ENCODE results near the gene CHN2.
A peak's percentile ranks its signal among the peaks of the same experiment; 100 is the strongest.

CHN2 gene

DNA sequence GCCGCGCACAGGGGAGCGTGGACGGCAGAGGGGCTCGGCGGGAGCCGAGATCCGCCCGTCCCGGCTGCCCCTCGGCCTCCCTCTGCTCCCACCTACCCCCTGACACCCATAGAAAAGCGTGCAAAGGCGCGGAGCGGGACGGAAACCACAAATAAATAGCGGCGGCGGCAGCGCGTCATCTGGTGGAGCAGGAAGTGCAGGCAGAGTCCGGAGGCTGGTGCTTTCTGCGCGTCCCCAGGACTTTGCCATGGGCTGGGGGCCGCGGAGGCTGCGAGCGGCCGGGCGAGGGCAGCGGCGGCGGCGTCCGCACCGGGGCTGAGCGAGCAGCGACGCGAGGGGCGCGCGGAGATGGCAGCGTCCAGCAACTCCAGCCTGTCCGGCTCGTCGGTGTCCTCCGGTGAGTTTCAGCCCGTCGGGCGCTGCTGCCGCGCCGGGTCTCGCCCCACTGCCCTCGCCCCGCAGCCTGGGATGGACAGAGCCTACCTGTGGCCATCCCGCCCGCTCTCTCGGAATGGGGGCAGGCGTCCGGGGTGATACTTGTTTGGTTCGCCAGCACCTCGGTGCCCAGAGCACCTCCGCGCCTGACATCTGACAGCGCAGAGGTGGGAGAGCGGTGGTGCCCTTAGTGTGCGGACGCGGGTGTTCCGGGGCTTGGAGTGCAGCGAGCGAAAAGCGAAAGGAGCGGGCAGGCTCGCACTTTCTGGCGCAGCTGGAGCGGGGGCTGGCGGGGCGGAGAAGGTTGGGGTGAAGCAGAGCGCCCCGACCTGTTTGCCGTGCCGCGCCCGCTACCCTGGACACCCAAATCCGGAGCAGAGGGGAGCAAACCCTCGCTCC, at the start of gene CHN2:
CHN2 (plus strand) TSS at position 182 of the 834 bp plus-strand sequence.
- peak; percentile 25 to 28 for DNase-seq

DNA sequence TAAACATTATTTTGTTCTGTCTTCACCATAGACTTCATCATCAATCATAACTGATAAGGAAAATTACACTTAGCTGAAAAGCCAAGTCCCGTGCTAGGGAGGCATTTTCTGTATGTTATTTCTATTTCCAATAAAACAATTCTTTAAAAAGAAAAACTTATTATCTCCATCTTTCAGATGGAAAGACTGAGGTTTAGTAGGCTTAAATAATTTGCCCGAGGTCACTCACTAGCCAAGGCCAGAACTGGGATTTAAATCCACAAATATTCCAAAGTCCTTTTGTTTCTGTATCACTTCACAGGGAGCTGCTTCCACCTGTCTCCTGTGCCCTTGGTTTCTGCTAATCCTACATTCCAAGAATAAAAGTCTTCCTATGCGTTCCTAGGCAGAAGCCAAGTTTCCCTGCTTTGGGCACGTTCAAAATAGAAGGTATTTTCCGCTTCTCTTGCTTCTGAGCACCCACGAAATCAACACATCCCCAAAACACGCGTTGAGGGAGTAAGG, 49.0 kb upstream of the CHN2 start:
- no peak for DNase-seq

DNA sequence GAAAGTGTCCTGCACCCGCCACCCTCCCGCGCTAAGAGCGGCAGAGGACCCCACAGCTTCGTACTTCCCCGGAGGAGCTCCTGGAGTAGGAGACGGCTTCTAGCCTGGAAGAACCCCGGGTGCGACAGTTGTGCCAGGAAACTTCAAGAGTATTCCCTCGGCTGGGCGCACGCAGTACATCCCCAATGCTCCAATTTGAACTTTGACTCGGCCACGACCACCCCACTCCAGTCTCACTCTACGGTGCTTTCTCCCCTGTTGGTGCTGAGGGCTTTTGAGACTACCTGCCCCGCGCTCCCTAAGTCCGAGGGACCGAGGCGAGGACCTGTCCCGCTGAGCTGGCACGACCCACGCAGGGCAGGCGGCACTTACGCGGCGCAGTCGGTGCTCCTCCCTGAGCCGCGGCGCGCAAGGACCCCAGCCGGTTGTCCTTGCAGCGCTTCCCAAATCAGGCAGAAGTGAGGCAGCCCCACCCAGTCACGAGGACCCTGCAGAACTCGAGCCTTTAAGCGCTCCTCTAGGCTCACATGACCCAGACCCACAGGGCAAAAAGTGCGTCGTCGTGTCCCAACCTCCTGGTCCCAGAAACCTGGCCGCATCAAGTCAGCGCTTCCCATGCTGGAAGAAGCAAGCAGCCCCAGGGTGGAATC, 48.4 kb upstream of the CHN2 start, which contains the start of gene CPVL:
CPVL (minus strand) TSS at position 481 of the 650 bp plus-strand sequence. CDS start 25,476 bp downstream, outside the sequence.
- DNase-seq: no peak

DNA sequence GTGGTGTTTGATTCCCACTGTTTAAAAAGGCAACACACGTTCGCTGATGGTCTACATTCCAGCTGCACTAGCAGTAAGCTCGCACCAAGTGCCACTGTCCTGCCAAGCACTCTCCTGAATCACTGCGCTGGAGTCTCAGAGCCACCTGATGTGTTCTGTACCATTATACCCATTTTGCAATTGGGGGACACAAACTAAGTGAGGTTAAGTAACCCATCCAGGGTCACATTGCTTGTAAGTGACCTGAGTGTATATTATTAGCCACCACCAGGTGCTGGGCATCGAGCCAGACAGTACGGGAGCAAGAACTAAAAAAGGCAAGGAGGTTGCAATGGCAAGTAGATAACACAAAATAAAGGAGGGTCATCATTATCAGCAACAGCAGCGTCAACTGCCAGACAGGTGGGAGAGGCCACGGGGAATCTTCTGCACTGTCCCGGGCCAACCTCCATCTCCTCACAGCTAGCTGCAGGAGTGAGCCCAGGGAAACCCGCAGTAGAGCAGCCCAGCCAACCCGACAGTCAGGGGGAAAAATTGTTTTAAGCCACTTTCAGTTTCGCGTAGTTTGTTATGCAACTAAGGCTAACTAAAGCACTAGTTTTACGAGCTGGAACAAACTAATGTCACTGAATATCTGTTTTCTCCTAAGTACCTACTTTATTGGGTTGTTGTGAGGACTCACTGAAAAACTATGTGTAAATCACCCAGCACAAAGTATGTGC, 47.5 kb upstream of the CHN2 start:
- DNase-seq: no peak

DNA sequence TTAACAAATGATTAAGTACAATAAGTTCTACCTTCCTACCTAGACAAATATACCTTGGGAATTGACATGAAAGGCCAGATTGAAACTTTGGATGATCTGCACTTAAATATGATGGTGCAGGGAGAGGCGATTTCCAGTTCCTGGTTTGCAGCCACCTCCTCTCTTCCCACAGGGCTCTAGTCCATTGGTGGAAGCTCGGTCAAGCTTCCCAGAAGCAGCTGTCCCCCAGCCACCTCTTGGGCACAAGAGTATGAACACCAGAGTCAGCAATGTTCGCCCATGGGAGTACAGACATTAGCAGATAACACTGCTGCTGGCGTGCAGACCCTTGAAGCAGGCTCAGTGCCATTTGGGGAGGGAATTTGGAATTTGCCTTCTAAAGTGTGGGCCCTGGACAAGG, 46.8 kb upstream of the CHN2 start:
- no peak for DNase-seq

DNA sequence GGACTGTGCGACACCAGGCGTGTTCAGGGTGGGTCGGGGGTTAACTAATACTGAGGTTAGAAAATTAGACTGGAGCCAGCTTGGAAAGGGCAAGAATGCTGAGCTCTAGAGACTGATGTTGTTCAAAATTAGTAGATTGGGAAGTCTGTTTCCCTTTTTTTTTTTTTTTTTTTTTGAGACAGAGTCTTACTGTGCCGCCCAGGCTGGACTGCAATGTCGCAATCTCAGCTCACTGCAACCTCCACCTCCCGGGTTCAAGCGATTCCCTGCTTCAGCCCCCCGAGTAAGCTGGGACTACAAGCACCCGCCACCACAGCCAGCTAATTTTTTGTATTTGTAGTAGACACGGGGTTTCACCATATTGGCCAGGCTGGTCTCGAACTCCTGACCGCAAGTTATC, 45.5 kb upstream of the CHN2 start:
- no peak for DNase-seq

DNA sequence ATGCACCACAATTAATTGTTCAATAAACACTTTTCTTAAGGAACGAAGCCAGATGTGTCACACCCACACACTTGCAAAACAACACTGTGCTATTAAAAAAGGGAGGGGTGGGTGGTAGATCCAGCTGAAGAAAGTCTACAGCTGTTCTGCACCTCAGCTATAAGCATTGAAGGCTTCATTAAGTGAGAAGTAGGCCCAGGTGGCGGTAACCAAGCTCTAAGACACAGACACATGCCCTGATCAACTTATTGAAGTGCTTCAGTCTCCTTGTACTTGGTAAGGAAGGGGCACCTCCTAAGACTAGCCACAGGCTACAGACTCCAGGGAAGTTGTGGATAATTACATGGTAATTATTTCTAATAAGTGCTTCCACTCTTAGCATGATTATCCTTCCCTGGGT, 43.7 kb upstream of the CHN2 start:
- no peak for DNase-seq

DNA sequence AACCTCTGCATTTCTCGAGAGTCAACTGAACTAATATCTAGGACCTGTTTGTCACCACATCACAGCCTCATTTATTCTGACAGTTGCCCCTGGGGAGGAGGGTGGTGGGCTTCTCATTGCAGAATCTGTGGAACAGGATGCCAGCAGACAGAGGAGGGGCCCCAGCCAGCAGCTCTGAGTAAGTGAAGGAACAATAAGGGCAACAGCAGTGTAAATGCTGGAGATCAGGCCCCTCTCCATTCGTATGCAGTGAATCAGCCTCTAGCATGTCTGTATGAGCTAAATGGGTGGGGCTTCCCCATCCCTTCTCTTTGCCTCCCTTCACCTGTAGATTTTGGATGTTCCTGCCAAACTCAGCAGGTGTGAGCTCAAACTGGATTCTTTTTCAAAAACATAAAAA, 40.5 kb upstream of the CHN2 start:
- no peak for DNase-seq

DNA sequence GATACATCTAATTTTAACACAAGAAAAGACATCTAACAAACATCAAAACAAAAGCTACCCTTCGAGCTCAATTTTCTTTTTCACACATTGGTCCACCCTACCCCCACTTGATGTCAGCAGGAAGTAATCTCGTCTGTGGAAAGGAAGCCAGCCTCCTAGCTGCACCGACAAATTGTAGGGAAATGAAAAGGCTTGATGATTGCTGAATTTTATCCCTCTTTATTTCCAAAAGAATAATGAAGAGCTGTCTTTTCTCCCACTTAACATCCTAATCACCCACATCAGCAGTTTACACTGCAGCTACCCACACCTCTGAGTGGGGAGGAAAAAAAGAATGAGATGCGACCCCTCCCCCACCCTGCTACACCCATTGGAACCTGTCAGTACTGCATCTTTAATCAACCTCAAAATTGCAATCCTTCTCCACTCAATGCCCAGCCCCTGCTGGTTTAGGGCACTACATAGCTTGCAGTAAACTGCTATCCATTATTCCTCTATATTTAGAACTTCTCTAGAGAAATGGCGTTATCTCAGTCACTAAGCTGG, 37.6 kb upstream of the CHN2 start:
- DNase-seq: peak; percentile 41 to 45

DNA sequence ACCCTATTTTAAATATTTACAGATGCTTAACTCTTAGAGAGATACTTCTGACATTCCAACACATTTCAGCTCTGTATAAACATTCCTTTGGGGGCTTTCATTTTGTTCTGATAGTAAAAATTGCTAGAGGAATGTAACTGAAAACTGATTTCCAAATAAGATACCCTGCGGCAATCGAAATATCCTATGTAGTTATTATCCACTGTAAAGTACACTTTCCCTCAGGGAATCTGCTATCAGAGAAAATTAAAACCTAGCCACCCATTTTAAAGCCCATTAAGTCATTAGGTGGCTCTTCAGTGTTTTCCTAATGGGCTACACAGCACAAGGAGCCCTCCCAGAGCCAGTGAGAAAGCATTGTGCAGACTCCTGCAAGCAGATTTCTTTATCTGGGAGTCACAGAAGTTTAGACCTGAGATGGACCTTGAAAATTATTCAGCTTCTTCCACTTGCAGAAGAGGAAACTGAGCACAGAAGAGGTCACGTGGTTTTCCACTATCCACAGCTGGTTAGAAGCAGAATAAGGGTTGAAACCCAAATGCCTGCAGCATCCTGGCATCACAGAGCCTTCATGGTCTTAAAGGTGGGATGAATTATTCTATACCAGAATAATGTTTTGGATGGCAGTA, 35.7 kb upstream of the CHN2 start:
- DNase-seq: no peak

DNA sequence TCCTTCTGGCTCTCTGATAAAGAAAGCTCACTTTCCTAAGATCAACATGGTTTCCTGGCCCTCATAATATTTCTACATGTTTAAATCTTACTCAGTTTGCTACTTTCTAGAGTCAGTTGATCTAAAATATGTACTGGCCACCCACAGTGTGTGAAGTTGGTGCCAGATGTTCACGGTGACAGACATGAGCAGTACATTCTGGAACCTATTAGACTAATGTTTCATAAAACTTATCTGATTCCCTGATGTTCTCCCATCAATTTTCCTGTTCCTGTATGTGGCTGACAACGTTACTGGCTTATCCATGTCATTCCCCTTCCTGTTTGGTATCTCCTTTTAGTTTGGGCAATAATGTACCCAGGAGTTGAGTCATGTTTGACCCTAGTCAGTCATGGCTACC, 34.5 kb upstream of the CHN2 start:
- DNase-seq: no peak

DNA sequence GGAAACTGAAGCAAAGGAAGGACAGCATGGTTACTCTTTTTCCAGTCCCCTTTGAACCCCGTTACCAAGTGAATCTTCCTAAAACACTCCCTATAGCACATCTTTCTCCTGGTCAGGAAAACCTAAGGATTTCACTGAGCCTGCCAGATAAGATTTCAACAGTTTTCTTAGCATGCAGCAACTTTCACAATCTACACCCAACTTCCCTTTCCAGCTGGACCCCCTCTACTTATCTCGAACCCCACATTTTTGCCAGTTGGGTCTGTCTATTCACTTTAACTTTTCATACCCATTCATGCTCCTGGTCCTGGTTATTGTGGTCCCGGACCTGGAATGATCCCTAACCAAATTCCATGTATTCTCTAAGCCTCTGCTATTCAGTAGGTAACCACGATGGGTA, 33.3 kb upstream of the CHN2 start:
- DNase-seq: no peak

DNA sequence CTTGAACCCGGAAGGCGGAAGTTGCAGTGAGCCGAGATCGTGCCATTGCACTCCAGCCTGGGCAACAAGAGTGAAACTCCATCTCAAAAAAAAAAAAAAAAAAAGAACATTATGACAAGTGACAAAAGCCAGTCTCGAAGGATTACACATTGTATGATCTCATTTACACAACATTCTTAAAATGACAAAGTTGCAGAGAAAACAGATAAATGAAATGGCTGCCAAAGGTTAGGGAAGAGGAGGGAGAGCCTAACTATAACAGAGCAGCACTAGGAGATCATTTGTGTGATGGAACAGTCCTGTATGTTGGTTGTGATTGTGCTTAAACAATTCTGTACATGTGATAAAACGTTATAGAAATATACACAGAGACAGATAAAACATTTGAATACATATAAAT, 32.0 kb upstream of the CHN2 start:
- no peak for DNase-seq

DNA sequence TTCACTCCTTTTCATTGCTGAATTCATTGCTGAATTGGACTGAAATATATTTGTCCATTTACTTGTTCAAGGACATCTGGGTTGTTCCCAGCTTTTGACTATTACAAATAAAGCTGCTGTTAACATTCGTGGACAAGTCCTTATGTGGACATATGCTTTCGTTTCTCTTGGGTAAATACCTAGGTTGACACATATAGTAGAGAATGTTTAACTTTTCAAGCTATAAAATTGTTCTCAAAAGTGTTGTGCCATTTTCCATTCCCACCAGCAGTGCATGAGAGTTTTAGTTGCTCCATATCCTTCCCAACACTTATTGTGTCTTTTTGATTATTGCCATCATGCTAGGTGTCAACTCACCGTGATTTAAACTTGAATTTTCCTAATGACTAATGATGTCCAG, 30.7 kb upstream of the CHN2 start:
- no peak for DNase-seq

DNA sequence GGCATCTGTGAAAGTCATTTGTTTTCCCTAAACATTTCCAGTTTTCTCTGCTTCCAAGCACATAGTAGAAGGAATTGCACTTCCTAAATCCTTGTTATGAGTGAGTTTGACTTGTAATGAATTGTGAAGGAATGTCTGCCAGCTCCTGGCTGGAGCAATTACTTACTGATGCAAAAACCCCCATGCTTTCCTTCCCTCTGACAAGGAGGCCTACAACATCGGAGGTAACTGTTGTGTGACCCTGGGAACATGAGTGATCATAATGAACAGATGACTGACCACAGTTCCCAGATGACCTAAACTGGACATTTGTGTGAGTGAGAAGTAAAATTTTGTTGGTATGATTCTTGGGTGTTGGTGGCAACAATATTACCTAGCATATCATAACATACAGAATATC, 26.9 kb upstream of the CHN2 start:
- DNase-seq: no peak

DNA sequence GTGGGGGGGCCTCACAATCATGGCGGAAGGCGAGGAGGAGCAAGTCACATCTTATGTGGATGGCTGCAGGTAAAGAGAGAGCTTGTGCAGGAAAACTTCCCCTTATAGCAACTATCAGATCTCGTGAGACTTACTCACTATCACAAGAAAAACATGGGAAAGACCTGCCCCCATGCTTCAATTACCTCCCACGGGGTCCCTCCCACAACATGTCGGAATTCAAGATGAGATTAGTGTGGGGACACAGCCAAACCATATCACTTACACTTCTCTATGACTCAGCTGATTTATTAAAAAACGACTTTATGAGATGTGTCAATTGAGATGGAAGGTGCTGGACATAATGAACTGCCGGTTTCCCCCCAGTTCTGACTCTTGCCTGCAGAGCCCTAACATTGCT, 23.8 kb upstream of the CHN2 start:
- DNase-seq: no peak

DNA sequence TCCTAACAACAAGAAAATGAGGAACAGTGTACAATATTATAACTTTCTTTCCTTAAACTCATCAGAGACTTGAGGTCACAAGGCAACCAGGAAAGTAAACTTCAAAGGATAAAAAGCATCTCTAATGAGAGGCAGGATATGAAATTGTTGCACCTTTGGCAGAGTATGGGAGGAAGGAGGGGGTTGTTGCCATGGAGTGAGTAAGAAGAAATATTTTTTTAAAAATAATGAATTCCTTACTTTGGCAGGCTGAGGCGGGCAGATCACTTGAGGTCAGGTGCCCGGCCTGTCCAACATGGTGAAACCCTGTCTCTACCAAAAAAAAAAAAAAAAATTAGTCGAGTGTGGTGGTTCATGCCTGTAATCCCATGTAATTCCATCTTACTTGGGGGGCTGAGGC, 21.1 kb upstream of the CHN2 start:
- DNase-seq: no peak

DNA sequence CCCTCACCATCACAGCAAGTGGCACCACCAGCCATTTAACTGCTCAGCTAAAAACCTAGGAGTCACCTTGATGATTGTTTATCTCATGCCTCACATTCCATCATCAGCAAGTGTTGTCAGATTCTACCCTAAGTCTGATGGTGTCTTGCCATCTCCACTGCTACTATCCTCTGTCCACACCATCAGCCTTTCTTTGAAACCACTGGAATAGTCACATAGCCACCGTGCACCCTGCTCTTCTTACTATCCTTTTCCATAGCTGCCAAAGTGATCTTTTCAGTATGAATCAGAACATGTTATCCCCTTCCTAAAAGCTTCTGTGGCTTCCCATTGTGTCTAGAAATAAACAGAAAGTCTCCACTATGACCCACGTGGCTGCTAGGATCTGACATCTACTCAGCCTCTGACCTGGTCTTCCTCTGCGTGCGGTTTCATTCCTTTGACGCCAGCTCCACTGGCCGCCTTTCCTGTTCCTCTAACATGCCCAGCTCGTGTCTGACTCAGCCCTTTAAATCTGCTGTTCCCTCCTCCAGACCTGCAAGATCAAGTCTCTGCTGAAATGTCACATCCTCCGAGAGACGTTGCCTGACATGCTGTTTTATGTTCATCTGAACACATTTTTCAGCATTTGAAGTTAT, 16.5 kb upstream of the CHN2 start:
- no peak for DNase-seq

DNA sequence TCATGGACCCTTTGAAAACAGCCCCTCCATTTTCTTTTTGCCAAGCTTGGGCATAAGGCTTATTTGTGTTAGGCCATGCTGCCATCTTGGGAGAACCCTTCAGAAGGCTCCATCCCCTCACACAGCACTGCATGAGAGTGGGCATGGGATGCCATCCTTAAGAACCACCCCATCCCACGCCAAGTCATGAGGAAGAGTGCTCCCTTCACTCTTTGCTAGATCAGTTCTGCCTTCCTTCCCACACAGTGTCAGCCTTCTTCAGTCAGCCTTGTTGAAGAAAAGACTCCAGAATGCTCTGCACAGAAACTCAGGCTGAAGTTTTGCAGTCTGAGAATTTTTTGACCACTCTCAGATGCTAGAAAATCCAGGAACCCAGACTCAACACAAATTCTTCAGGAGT, 15.5 kb upstream of the CHN2 start:
- DNase-seq: no peak

DNA sequence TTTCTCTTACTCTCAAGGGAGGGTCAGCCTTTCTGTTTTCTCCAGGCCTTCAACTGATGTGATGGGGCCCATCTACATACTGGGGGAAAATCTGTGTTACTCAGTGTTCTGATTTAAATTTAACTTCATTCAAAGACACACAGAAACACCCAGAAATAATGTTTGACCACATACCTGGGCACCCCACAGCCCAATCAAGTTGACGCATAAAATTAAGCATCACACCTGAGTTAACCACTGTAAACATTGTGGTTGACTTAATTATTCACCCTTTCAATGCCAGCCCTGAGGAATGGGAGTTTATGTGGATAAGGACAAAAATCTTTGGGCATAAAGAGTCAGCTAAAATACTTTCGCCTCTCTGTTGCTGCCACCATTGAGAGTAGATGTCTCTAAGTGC, 10.0 kb upstream of the CHN2 start:
- no peak for DNase-seq

DNA sequence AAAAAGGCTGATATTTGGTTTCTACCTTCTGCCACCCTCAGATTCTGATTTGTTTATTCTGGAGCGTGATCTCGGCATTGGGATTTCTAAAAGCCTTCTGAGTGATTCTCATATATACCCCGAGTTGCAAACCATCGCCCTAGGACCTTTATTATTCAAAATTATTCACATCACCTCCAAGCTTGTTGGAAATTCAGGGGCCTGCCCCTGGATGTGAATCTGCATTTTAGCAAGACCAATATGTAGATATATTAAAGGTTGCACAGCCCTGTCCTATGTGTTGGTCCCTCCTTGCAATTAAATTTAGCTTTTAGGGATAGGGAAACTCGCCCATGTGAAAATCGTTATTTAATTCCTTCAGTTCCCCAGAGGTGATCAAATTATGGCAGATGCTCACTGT, 9.0 kb upstream of the CHN2 start:
- DNase-seq: no peak

DNA sequence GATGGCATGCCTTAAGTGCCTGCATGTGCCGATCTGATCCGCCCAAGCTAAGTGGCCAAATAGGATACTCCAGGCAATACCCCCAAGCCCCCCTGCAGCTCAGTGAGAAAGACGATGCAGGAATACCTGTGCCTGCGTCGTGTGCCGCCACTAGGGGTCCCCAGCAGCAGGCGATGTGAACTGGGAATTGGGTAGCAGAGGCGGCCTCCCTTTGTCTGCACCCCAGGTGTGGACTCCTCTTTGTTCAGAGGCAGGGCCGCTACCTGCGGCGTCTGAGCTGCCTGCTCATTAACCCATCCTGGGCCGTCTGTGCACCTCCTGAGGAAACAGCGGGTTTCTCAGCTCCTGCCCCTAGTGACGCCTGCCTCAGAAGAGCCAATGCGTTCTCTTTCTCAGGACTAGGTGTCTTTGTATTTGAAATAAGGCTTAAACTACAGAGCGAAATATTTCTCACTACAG, 4.8 kb upstream of the CHN2 start:
- peak; percentile 54 to 80 for DNase-seq
